Kidney epithelial cell (primary cell): Measurements from ENCODE around the gene XRCC1. TPM values are rescaled to one million over a fixed set of nuclear protein-coding genes. Genes with fewer than 3 reads are reported as not detected.

Source experiments
- DNase-seq: peaks from one replicate; pipeline ENCODE4 v3.0.0-alpha.2; 2010; ENCODE audit warnings: low read depth
- H3K27me3 ChIP-seq: 2 replicates; pipeline ENCODE4 v1.6.0; 2011; ENCODE audit warnings: low read length; ENCODE audit not compliant: control insufficient read depth, insufficient read depth
- H3K36me3 ChIP-seq: 2 replicates; pipeline ENCODE4 v1.5.1; 2011; ENCODE audit warnings: low read length; ENCODE audit not compliant: control insufficient read depth, insufficient read depth
- H3K4me3 ChIP-seq: 2 replicates; pipeline ENCODE4 v1.5.1; 2011; ENCODE audit warnings: low read depth, mild to moderate bottlenecking, control low read depth, low read length
- total RNA-seq: library from RNA; depleted of rRNA; stranded (reverse); fragments of >200 nt; gene quantifications from 2 replicates; pipeline ENCODE4 v1.2.3, GENCODE V29; 2015
- TF ChIP-seq, protein P1 (sequence below): IDR thresholded peaks from 2 replicates; pipeline ENCODE4 v1.5.1; 2011; ENCODE audit warnings: mild to moderate bottlenecking, moderate library complexity, low read length, control low read depth, inconsistent platforms; ENCODE audit not compliant: insufficient read depth, poor library complexity, severe bottlenecking

Gene XRCC1
- total RNA-seq, 1 donor from 2014 or later: 32.9 TPM

- TF ChIP-seq, protein P1, sequence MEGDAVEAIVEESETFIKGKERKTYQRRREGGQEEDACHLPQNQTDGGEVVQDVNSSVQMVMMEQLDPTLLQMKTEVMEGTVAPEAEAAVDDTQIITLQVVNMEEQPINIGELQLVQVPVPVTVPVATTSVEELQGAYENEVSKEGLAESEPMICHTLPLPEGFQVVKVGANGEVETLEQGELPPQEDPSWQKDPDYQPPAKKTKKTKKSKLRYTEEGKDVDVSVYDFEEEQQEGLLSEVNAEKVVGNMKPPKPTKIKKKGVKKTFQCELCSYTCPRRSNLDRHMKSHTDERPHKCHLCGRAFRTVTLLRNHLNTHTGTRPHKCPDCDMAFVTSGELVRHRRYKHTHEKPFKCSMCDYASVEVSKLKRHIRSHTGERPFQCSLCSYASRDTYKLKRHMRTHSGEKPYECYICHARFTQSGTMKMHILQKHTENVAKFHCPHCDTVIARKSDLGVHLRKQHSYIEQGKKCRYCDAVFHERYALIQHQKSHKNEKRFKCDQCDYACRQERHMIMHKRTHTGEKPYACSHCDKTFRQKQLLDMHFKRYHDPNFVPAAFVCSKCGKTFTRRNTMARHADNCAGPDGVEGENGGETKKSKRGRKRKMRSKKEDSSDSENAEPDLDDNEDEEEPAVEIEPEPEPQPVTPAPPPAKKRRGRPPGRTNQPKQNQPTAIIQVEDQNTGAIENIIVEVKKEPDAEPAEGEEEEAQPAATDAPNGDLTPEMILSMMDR: no peak
- Histone ChIP-seq H3K36me3 (no peaks in the 10 kb centered on the region), H3K4me3 (no peak overlapping the region), H3K27me3 (no peaks in the 10 kb centered on the region)
- DNase-seq: no peak
Observed at GRCh38 chr19:43612374-43612773, 37.0 kb upstream of the XRCC1 start.

DNA sequence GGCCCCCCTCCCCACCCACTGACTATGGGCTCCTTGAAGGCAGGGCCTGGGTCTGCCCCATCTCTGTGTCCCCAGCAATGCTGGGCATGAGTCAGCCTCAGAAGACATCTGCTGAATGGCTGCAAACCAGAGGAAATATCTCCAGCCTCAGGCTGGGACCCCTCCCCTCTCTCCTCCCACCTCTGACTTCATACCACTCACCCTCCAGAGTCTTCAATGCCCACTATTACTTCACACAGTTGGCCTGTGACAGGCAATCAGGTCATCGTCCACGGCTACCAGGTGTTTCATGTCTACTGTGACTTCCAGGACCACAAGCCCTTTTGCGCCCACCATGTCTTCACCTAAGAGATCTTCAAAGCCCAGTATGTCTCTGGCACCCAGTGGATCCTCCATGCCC, 36.5 kb upstream of the XRCC1 start, which contains the start of gene SRRM5:
SRRM5 (plus strand) TSS at position 301 of the 400 bp plus-strand sequence; CDS start at position 335, 34 bp downstream.
- TF ChIP-seq, protein P1: no peak
- Histone ChIP-seq H3K27me3 (no peaks in the 10 kb centered on the region), H3K36me3 (no peaks in the 10 kb centered on the region), H3K4me3 (no peak within 1 kb of the TSS)
- no peak for DNase-seq

DNA sequence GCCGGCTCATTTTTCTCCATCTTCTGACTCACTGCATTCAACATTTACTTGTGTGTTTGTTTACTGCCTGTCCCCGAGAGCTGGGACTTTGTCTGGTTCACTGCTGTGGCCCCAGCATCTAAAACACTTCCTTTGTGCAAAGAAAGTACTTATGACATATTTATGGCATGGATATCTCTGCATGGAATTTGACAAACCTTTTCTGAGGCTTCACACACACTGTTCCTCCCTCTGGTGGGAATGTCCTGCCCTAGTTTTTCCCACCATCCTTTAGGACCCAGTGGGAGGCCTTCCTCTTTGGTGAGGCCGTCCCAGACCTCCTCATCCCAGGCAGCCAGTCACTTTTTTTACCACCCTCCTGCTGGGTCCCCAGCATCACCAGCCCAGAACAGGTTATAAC, 35.2 kb upstream of the XRCC1 start:
- TF ChIP-seq, protein P1: no peak
- no peak overlapping the region for H3K4me3 ChIP-seq
- H3K27me3 ChIP-seq: no peaks in the 10 kb centered on the region
- H3K36me3 ChIP-seq: no peaks in the 10 kb centered on the region
- no peak for DNase-seq

- no peak for DNase-seq
- TF ChIP-seq, protein P1: no peak
- H3K36me3 ChIP-seq: no peaks in the 10 kb centered on the region
- no peak overlapping the region for H3K4me3 ChIP-seq
- no peaks in the 10 kb centered on the region for H3K27me3 ChIP-seq
Observed at GRCh38 chr19:43609872-43610271, 34.5 kb upstream of the XRCC1 start.

- no peak for DNase-seq
- Histone ChIP-seq H3K4me3 (no peak overlapping the region), H3K36me3 (no peaks in the 10 kb centered on the region), H3K27me3 (no peaks in the 10 kb centered on the region)
- TF ChIP-seq, protein P1: no peak
Observed at GRCh38 chr19:43607238-43608205, 32.2 kb upstream of the XRCC1 start.
